ENCODE results near the gene MAD2L1BP.
"Not testable (repeated sequence)": the region's sequence is repeated elsewhere in the genome, so short reads cannot be mapped to it uniquely, and the experiment has no call there.

MAD2L1BP gene

GRCh38 chr6:43635387-43636307 is at the start of gene MAD2L1BP:
TSS of gene MAD2L1BP (plus strand) at chr6:43635840. CDS start at chr6:43635876, 36 bp downstream.
- peak; percentile 88 for DNase-seq

- no peak for DNase-seq
These were observed 47.4 kb upstream of the MAD2L1BP start for GRCh38 chr6:43588194-43588593.

- not testable (repeated sequence) for DNase-seq
These were observed 46.1 kb upstream of the MAD2L1BP start for GRCh38 chr6:43589564-43589963.

- DNase-seq: no peak
These were observed 41.7 kb upstream of the MAD2L1BP start for GRCh38 chr6:43593938-43594337.

- no peak for DNase-seq
These were observed 35.0 kb upstream of the MAD2L1BP start for GRCh38 chr6:43600595-43600994.

- DNase-seq: no peak
These were observed 31.5 kb upstream of the MAD2L1BP start for GRCh38 chr6:43604174-43604573.

- no peak for DNase-seq
These were observed 29.6 kb upstream of the MAD2L1BP start for GRCh38 chr6:43606019-43606418.

- DNase-seq: peak; percentile 70
These were observed 27.3 kb upstream of the MAD2L1BP start for GRCh38 chr6:43608310-43608763.

GRCh38 chr6:43608807-43609206 is 26.8 kb upstream of the MAD2L1BP start:
- no peak for DNase-seq

- DNase-seq: no peak
These were observed 26.2 kb upstream of the MAD2L1BP start for GRCh38 chr6:43609402-43609801.

GRCh38 chr6:43610431-43610830 is 25.2 kb upstream of the MAD2L1BP start:
- DNase-seq: no peak

- DNase-seq: no peak
These were observed 21.8 kb upstream of the MAD2L1BP start for GRCh38 chr6:43613721-43614395.

GRCh38 chr6:43614396-43614730 is 21.3 kb upstream of the MAD2L1BP start:
- no peak for DNase-seq

- DNase-seq: no peak
These were observed 18.7 kb upstream of the MAD2L1BP start for GRCh38 chr6:43616725-43617472.

GRCh38 chr6:43621078-43621835 is 14.4 kb upstream of the MAD2L1BP start:
- no peak for DNase-seq

GRCh38 chr6:43621836-43622180 is 13.8 kb upstream of the MAD2L1BP start:
- no peak for DNase-seq

GRCh38 chr6:43622541-43622940 is 13.1 kb upstream of the MAD2L1BP start:
- no peak for DNase-seq

GRCh38 chr6:43623880-43624785 is 11.5 kb upstream of the MAD2L1BP start:
- DNase-seq: no peak

- no peak for DNase-seq
These were observed 10.8 kb upstream of the MAD2L1BP start for GRCh38 chr6:43624786-43625288.

- no peak for DNase-seq
These were observed 10.1 kb upstream of the MAD2L1BP start for GRCh38 chr6:43625393-43625992.

Measured in CD4-positive, alpha-beta T cell treated with Interleukin-6 for 4 hours (primary cell).